ENCODE data around the gene ATG101.

DNA sequence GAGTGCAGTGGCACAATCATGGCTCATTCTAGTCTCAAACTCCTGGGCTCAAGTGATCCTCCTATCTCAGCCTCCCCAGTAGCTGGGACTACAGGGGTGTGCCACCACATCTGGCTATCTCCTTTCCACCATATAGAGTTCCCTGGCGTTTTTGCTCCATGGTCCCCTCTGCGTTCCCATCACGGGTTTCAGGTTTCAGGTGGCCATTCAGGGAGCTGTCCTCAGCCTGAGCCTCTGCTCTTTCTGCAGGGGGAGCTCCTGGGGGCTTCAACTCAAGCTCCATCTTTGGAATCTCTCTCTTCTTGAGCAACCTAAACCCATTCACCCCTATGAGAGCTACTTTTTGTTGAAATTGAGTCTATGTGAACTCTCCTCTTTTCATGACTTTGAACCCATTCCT is 21.3 kb downstream of the ATG101 start:
- TF ChIP-seq CTCF (IDR thresholded peaks at IDR 0.05) (no peak), POLR2A (IDR thresholded peaks at IDR 0.05) (no peak), POLR2AphosphoS5 (IDR thresholded peaks at IDR 0.05) (no peak)

Measured in suprapubic skin (tissue), 4 donors.